Breast epithelium (tissue), 3 donors: Measurements from ENCODE around the gene KIF5A.

Experiments
- CTCF ChIP-seq, 3 donors: fragments of 450-650 bp; IDR thresholded peaks; one replicate each; pipeline ENCODE4 v1.5.1; 2016 to 2017; ENCODE audit warnings: antibody characterized with exemption in 3 of 3, mild to moderate bottlenecking in 3 of 3, moderate library complexity in 3 of 3
- POLR2A ChIP-seq: fragments of 450-650 bp; IDR thresholded peaks from one replicate; pipeline ENCODE4 v1.6.1; 2016; ENCODE audit warnings: antibody characterized with exemption, mild to moderate bottlenecking, moderate library complexity

GRCh38 chr12:57606821-57607220 is 57.0 kb downstream of the KIF5A start:
- TF ChIP-seq CTCF (IDR thresholded peaks at IDR 0.05), result no peak
- TF ChIP-seq POLR2A, result no peak
